HG03039 (cell line): ENCODE data around the gene NINJ1.
A peak's percentile ranks its signal among the peaks of the same experiment; 100 is the strongest.

Experiments used
- ATAC-seq: cut with Tn5 transposase; IDR thresholded peaks from one replicate; pipeline ENCODE4 v1.9.1; 2021; ENCODE audit warnings: mild to moderate bottlenecking, moderate library complexity; ENCODE audit not compliant: unreplicated experiment

The NINJ1 gene, protein sequence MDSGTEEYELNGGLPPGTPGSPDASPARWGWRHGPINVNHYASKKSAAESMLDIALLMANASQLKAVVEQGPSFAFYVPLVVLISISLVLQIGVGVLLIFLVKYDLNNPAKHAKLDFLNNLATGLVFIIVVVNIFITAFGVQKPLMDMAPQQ

DNA sequence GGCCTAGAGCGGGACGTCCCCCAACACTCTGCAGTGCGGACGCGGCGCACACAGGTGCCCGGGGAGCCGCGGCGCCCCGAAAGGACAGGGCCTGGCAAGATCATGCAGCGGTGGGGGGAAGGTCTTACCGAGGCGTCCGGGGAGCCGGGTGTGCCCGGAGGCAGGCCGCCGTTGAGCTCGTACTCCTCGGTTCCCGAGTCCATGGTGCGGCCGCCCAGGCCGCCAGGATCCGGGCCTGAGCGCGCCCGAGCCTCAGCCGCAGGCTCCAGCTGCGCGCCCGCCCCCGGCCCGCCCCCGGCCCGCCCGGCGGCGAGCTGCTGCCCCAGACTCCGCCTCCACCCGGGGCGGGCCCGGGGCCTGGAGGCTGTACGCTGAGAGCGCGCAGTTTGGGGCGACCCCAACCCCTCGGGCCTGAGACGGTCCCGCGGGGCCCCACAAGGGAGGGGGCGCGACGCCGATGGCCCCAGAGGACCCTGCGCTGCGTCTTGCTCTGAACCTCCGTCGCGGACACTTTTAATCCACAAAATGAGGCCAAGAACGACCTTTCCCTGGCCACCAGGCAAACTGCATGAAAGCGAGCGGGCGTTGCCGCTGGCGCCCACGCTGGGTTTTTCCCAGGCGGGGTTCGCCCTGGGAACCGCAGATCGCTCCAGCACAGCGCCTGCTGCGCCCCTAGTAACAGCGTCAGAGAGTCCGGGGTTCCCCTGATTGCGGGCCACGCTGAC lies at the start of gene NINJ1:
Gene NINJ1 (minus strand): TSS at position 237 of the 725 bp plus-strand sequence. CDS start 34 bp downstream, at position 203.
- peak; percentile 60 for ATAC-seq

DNA sequence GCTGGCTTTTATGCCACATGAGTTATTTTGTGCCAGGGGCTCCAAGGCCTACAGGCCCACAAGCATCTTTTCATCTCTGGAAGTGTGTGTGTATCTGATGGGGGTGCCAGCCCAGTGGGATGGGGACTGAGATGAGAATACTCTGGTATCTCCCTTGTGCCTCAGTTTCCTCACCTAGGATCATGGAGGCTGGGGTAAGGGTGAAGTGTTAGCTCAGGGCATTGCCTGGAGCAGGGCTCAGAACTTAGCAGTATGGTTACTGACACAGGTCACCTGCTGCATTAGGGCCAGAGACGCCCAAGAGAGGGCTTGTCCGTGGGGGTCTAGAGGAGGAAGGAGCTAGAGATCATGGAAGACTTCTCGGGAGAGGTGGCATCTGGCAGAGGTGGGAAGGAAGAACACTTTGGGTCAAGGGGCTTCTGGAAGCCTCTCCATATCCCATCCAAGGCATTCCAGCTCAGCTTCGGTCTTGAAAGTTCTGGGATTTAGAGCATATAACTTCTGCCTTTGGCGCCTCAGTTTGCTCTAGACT lies 49.1 kb upstream of the NINJ1 start:
- ATAC-seq: no peak

DNA sequence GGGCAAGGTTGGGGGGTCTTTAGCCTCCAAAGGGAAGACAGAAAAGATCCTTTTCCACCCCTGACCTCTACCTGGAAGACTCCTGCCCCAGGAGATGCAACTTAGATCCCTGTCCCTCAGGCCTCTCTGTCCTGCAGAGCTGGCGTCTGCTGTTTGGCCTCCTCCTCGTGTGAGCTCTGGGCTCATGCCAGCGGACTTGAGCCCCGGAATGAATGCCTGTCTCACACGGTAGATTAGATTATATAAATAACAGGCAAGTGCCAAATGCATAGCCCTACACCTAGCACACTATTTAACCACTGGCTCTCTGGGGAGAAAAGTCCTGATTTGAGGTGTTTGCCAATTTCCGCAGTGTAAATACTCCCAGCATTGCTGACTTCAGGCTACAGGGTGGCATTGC lies 48.5 kb upstream of the NINJ1 start:
- no peak for ATAC-seq

DNA sequence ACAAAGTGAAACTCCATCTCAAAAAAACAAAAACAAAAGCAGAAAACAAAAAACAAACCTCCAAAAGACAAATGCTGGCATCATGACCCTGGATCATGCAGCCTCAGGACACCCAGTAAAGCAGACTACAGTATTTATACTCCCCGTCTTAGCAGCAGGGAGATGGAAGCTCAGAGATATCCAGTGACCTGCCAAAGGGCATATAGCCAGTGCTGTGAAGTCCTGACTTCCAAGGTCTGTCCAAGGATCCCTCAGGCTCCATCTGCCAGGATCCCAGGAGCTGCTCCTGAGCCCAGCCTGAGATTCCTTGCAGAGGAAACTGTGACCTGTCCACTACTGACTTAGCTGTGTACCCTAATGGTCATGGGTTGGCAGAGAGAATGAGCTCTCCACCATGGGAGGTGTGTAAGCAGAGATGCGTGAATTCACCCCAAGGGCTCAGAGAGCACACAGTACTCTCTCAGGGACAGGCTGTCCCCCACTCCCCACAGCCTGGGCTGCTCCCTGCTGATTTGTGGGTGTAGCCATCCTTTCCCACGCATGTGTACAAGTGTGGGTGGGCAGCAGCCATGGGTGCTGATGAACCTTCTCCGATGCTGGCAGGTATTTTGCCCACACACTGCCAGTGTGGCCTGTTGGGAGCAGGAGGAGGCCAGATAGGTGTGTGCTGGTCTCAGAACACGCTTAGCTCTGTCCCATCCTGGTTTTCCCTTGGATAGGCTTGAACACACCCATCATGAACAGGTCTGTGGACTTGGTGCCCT lies 47.8 kb upstream of the NINJ1 start:
- no peak for ATAC-seq

DNA sequence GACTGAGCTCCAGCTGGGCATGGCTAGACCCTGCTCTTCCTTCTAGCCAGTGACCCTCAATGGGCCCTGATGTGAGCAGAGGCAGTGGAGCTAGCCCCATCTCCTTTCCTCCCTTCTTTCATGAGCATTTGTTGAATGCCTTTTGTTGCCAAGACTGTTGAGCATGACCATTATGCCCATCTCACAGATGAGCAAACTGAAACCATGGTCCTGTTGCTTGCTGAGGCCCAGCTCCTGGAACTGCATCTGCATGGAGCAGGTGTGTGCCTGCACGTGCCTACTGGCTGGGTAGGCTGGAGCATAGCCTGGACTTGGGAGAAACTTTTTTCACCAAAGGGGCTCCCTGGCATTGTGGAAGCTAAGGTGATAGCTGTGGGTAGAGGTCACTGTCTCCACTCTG lies 46.9 kb upstream of the NINJ1 start:
- ATAC-seq: no peak

- no peak for ATAC-seq
Observed at GRCh38 chr9:93178851-93179786, 45.1 kb upstream of the NINJ1 start.

DNA sequence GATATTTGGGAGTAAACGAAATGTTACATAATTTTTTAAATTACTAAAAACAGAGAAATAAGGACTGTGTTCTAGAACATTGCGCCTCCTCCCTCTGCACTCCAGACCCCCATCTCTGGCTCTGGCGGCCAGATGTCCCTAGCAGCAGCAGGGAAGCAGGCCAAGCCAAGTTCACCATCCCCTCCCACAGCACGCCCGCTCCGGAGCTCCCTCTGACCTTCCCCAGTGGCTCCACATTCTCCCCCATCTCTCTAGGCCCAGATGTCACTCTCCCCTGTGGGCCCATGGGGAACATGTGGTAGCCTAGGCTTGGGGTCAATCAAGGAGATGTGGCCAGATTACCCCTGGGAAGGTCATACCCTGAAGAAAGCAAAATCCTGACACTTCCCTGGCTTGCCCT lies 43.6 kb upstream of the NINJ1 start:
- ATAC-seq: no peak

GRCh38 chr9:93174976-93175375 lies 40.9 kb upstream of the NINJ1 start:
- no peak for ATAC-seq

DNA sequence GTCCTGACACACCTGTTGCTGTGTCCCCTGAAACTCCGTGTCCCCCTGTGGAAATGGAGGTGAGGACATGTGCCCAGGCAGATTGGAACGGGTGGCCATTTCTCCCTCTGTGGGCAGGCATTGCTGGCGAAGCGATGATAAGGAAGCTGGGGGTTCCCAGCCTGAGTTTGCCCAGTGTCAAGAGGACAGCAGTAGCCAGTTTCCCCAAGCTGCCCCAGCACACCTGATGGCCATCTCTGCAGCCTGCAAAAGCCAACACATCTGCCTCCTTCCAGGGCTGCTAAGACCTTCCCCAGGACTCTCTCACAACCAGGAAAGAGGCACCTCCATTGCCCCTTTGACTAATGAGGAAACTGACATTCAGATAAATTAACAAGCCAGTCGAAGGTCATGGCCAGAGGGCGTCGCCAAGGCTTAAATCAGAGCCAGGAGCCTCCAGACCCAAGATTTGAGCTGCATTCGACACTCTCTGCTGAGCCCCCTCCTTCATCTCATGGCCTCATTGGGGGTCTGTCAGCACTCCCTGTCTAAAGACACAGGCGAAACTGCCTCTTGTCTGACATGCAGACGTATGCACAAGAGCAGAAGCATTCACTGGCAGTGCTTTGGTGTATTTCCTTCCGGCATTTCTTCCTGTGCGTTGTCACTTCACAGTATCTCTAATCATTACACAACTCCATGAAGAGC lies 39.5 kb upstream of the NINJ1 start:
- no peak for ATAC-seq

GRCh38 chr9:93172666-93173364 lies 38.8 kb upstream of the NINJ1 start:
- no peak for ATAC-seq

- ATAC-seq: no peak
Observed at GRCh38 chr9:93171261-93171990, 37.4 kb upstream of the NINJ1 start.

DNA sequence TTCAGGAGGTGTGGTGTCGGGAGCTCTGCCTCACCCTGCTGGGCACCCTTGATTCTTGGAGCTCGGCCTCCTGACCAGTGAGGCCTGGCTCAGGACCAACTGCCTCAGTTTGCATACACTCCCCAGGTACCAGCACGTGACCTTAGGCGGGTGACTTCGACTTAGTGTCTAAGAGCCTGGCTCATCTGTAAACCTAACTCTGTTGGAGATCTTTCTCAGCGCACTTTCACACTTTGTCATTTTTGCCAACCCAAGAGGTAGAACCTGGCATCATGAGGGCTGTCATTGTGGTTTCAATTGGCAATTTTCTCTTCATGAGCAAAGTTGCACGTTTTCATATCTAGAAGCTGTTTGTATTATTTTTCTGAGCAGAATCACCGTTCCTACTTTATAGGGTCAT lies 36.5 kb upstream of the NINJ1 start:
- ATAC-seq: no peak

DNA sequence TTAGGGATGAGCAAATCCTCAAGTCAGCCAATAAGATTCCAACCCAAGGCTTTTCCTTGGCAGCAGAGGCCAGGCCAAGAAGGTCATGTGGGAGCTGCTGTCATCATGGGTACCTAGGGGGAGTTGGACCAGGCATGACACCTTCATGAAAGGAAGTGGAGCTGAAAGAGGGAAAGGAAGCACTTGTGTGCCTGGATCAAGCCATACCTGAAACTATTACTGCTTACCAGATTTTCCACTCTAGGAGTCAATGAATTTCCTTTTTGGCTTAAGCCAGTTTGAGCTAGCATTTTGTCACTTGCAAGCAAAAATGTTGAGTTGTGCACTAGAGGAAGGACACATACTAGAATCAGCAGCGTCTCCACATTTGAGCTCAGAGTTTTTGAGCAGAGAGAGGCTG lies 35.4 kb upstream of the NINJ1 start:
- ATAC-seq: no peak

GRCh38 chr9:93168581-93168980 lies 34.5 kb upstream of the NINJ1 start:
- ATAC-seq: no peak

DNA sequence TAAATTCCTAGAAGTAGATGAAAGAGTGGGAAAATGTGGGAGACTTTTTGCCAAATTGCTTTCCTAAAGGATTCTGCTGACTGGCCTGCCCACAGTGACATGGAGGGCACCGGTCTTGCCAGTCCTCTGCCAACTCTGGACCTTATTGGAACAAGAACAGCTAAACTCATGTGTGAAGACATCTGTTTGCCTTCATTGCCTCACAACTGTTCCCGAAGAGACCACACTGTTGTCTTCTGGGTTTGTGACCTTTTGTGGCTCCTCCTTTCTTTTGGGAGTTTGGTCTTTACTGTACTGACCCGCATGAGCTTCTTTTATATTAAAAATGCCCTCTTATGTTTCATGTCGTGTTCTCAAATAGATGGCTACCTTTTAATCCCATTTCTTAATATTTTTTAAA lies 33.8 kb upstream of the NINJ1 start:
- ATAC-seq: no peak

DNA sequence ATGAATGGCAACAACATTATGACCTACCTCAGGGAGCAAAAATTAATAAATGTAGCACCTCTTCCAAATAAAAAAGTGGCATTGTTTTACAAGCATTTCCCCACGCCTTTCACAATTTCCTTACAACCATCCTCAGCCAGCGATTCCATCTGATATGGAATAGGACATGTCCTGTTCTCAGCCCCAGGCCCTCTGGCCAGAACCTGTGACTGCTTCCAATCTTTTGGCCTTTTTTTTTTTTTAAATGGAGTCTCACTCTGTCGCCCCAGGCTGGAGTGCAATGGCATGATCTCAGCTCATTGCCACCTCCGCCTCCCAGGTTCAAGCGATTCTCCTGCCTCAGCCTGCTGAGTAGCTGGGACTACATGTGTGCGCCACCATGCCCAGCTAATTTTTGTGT lies 33.1 kb upstream of the NINJ1 start:
- ATAC-seq: no peak

- ATAC-seq: no peak
Observed at GRCh38 chr9:93166699-93167098, 32.6 kb upstream of the NINJ1 start.

DNA sequence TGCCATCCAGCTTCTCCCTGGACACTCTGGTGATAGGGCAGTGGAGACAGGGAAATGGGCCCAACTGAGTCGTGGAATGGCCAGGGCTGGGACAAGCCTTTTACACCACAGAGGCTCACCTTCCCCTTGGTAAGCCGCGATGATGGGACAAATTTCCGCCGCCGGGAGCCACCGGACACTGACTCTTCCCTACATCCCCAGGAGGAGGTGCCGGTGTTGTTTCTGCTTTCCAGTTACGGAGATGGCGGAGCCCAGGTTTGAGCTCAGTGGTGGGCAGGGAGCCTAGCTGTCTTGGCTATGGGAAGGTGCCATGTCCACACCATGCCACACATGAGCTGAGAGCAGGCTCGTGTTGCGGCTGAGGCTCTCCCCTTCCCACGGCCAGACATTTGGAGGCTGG lies 30.0 kb upstream of the NINJ1 start:
- no peak for ATAC-seq
